OCI-LY1 (cell line): Measurements from ENCODE around the gene COL9A2.

ENCODE experiments used
- CTCF ChIP-seq: fragments of 200-600 bp; sonication (generic), shearing (Covaris generic); IDR thresholded peaks from 2 replicates; pipeline ENCODE4 v1.5.1; 2017; ENCODE audit warnings: mild to moderate bottlenecking, antibody characterized with exemption, low read length, moderate library complexity, mixed read lengths
- EZH2 ChIP-seq: fragments of 200-600 bp; sonication (generic), shearing (Covaris generic); IDR thresholded peaks from 2 replicates; pipeline ENCODE4 v1.8.0; 2017; ENCODE audit warnings: borderline replicate concordance, mixed run types, mild to moderate bottlenecking, antibody characterized with exemption, low read length, moderate library complexity, mixed read lengths

- TF ChIP-seq EZH2 (no peak), CTCF (no peak)
Measured at GRCh38 chr1:40360631-40361030, 43.5 kb upstream of the COL9A2 start.
